Epithelial cell of esophagus (primary cell): ENCODE data around the gene MTX3.

Experiments used
- DNase-seq: peaks from one replicate; pipeline ENCODE4 v3.0.0; 2010; ENCODE audit warnings: low read depth
- H3K4me3 ChIP-seq: 2 replicates; pipeline ENCODE4 v1.5.1; 2011; ENCODE audit warnings: mild to moderate bottlenecking, low read length, control low read depth
- CTCF ChIP-seq: IDR thresholded peaks from 2 replicates; pipeline ENCODE4 v1.5.1; 2011; ENCODE audit warnings: low read depth, mild to moderate bottlenecking, low read length, control low read depth, inconsistent platforms; ENCODE audit not compliant: insufficient read depth; ENCODE audit errors: missing control alignments

MTX3 gene

GRCh38 chr5:79962575-79963222, 28.4 kb downstream of the MTX3 start:
- TF ChIP-seq CTCF: no peak
- no peak overlapping the region for H3K4me3 ChIP-seq
- peak; percentile 49 for DNase-seq

GRCh38 chr5:79961716-79962574, 29.1 kb downstream of the MTX3 start:
- TF ChIP-seq CTCF: no peak
- DNase-seq: peak; percentile 21
- no peak overlapping the region for H3K4me3 ChIP-seq

GRCh38 chr5:79959407-79959806, 31.7 kb downstream of the MTX3 start:
- no peak for DNase-seq
- TF ChIP-seq CTCF: no peak
- H3K4me3 ChIP-seq: no peak overlapping the region

- no peak for TF ChIP-seq CTCF
- DNase-seq: peak; percentile 99
- no peak overlapping the region for H3K4me3 ChIP-seq
These were observed 35.0 kb downstream of the MTX3 start for GRCh38 chr5:79955941-79956670.

GRCh38 chr5:79955356-79955895, 35.6 kb downstream of the MTX3 start:
- TF ChIP-seq CTCF: no peak
- no peak for DNase-seq
- H3K4me3 ChIP-seq: no peak overlapping the region

- no peak for TF ChIP-seq CTCF
- no peak overlapping the region for H3K4me3 ChIP-seq
- DNase-seq: no peak
These were observed 36.4 kb downstream of the MTX3 start for GRCh38 chr5:79954620-79955019.
